G401.6 (cell line): ENCODE results near the gene ZNF430.
"Not testable (repeated sequence)": the region's sequence is repeated elsewhere in the genome, so short reads cannot be mapped to it uniquely, and the experiment has no call there.

ENCODE experiments used
- FAIRE-seq: peaks from 2 replicates; lab custom pipeline; 2012; peaks lifted over from hg19 to GRCh38; lab: Jason Lieb, UNC

ZNF430 gene

GRCh38 chr19:21020298-21021227, at the start of gene ZNF430:
TSS of gene ZNF430 (plus strand) at chr19:21020657. CDS start at chr19:21020801, 144 bp downstream.
- peak; percentile 93 for FAIRE-seq

DNA sequence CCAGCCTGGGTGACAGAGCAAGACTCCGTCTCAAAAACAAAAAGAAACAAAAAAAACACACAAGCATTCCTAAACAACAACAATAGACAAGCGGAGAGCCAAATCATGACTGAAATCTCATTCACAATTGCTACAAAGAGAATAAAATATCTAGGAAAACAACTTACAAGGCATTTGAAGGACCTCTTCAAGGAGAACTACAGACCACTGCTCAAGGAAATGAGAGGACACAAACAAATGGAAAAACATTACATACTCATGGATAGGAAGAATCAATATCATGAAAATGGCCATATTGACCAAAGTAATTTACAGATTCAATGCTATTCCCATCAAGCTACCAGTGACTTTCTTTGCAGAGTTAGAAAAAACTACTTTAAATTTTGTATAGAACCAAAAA, 27.7 kb upstream of the ZNF430 start:
- not testable (repeated sequence) for FAIRE-seq

DNA sequence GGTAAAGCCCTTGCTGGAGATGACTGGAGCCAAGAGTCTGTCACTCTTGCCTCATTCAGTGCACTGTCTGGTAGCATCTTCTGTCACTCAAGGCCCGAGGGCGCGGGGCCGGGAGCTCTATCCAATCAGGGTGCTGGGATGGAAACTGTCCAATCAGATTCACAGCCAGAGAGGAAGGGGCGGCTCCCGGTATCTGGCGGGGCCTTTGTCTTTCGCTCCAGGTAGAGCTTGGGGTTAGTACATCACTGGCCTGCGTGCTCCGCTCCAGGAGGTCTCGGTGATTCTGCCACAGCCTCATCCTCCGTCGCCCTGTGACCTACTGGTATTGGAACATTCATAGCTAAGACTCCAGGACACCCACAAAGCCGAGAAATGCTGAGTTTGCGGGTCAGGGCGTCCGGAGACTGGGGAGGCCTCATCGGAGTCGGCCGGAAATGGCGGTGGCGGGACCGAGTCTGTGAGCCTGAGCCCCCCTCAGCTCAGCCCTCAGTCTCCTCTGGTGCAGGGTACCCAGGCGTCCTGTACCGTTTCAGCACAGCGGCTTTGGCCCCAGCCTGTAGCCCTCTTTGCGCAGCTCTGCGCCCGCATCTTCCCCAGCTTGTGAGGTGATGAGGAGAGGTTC, 20.6 kb upstream of the ZNF430 start:
- no peak for FAIRE-seq

- not testable (repeated sequence) for FAIRE-seq
Observed at GRCh38 chr19:21021238-21021637, 781 bp downstream of the ZNF430 start.

GRCh38 chr19:21022996-21023395, 2.5 kb downstream of the ZNF430 start:
- no peak for FAIRE-seq

GRCh38 chr19:21023901-21024300, 3.4 kb downstream of the ZNF430 start:
- no peak for FAIRE-seq

DNA sequence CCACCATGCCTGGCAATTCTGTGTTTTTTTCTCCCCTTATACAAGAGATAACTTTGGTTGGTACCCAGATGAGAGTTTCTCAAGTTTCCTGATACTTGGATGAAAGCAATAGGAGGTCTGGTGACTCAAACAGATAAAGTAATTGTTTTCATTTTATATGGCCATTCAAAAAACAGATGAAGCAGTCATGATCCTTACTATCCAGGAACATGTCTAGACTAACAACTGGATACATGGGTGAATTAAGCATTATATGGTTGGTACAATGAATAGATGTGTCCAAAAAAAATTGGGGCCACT, 8.5 kb downstream of the ZNF430 start:
- FAIRE-seq = no peak

GRCh38 chr19:21045028-21045427, 24.6 kb downstream of the ZNF430 start:
- FAIRE-seq = no peak

DNA sequence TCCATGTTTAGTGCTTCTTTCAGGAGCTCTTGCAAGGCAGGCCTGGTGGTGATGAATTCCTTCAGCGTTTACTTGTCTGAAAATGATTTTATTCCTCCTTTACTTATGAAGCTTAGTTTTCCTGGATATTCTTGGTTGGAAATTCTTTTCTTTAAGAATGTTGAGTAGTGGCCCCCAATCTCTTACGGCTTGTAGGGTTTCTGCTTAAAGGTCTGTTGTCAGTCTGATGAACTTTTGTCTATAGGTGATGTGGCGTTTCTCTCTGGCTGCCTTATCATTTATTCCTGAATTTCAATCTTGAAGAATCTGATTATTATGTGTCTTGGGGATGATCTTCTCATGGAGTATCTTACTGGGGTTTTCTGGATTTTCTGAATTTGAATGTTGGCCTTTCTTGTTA, 26.0 kb downstream of the ZNF430 start:
- FAIRE-seq = no peak

DNA sequence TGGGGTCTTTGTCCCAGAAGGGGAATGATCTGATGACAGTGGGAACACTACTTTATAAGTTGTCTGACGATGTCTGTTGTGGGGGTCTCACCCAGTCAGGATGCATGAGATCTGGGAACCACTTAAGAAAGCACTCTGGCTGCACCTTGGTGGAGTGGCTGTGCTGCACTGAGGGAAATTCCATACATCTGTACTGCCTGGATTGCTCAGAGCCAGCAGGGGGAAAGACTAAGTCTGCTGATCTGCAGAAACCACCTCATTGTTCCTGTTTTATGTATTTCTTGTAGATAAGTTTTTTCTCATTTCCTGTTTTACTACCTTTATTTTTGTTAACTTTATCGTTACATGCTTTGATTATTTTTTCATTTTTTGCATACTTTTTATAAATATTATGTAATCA, 27.3 kb downstream of the ZNF430 start:
- FAIRE-seq = peak; percentile 8

DNA sequence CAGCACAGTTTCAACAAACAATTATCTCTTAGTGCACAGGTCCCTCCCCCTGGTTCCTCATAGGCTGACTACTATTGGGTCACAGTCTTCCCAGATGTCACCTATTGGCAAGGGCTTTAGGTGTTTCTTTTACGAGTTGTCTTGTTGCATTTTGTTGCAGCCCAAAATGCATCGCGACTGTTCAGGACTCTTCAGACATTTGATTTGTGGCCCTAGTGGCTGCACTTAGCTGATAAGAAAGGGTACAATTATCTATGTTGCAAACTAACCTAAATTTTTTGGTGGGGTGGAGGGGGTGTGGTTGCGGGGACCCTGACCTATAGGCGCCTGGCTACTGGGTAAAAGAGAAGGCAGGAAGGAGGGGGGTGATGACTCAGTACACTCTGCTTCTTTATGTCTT, 32.4 kb downstream of the ZNF430 start:
- FAIRE-seq = no peak

DNA sequence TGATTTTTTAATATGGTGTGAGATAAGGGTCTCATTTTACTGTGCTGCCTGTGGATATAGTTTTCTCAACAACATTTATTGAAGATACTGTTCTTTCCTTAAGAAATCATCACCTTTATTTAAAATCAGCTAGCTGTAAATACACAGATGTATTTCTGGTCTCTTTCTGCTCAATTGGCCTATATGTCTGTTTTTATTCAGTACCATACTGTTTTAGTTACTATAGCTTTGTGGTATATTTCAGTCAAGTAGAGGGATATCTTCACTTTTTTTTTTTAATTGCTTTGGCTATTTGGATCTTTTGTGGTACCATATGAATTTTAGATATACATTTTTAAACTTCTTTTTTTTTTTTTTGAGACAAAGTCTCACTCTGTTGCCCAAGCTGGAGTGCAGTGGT, 44.9 kb downstream of the ZNF430 start:
- peak; percentile 23 for FAIRE-seq

DNA sequence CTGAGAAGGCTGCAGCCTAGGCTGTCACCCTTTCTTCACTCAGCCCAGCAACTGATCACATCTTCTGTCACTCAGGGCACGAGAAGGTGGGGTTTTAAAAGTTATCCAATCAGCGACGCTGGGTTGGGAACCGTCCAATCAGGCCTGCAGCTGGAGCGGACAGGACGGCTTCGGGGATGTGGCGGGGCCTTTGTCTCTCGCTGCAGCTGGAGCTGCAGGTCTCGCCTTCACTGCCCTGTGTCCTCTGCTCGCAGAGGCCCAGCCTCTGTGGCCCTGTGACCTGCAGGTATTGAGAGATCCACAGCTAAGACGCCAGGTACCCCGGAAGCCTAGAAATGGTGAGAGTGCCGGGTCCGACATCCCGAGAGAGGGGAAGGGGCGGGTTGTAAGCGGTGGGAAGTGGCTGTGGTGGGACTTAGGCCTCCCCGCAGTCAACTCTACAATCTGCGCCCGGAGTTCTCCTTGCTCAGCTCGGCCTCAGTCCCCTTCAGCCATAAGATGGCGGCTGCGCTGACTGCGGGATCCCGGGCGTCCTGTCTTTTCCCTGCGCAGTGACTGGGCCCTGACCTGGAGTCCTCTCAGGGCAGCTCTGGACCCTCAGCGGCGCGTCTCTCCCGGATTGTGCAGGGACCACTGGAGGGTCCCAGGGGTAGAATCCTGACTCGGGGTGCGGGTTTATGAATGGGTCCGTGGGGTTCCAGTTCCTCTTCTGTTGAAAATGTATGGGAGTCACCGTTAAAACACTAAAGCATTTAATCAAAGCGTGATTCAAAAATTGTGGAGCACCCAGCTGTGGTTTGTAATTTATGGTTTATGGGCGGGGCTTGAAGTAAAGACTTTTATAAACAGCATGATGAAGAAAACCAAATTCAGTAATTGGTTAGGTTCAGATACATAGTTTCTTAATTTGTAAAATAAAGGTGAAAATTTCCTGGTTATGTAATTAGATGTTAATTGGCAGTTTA, 61.8 kb downstream of the ZNF430 start, which contains the start of gene ZNF714:
TSS of gene ZNF714 (plus strand) at position 193 of the 965 bp plus-strand sequence. CDS start 16,066 bp downstream, outside the sequence.
- peak; percentile 99 for FAIRE-seq

- no peak for FAIRE-seq
Observed at GRCh38 chr19:21084343-21084742, 63.9 kb downstream of the ZNF430 start.

GRCh38 chr19:21087871-21088270, 67.4 kb downstream of the ZNF430 start:
- FAIRE-seq = no peak

GRCh38 chr19:21092109-21092508, 71.7 kb downstream of the ZNF430 start:
- no peak for FAIRE-seq

- no peak for FAIRE-seq
Observed at GRCh38 chr19:21094347-21095025, 74.0 kb downstream of the ZNF430 start.

- no peak for FAIRE-seq
Observed at GRCh38 chr19:21098291-21098690, 77.8 kb downstream of the ZNF430 start.

DNA sequence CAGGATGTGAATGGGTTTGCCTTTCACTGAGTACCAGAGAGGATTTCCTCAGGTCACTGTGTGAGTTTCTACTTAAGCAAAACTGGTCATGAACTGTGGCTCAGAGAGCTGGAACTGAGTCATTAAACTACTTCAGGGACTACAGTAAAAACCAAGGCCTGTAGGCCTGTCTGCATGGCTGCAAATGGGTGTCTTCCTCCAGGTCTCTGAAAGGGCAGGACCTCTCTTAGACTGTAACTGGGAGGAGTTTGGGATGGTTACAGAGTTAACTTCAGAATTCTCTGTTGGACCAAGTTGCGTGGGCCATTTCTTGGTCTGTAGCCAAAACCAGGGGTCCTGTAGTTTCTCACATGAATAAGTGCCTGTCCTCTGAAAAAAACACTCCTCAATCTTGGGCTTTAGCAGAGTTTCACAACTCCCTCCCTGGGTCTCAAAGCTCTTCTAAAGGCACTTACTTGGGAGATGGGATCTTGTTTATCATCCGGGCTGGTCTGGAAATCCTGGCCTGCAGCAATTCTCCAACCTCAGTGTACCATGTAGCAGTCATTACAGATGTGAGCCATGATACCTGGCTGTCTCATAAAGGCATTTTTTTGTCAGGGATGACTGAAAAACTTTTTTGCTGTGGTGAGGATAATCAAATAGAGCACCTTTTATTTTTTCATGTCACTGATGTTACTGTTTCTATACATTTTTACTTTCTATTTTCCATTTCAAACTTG, 81.2 kb downstream of the ZNF430 start:
- no peak for FAIRE-seq

- FAIRE-seq = no peak
Observed at GRCh38 chr19:21109116-21109515, 88.7 kb downstream of the ZNF430 start.
